ENCODE data around the gene EPSTI1.

DNA sequence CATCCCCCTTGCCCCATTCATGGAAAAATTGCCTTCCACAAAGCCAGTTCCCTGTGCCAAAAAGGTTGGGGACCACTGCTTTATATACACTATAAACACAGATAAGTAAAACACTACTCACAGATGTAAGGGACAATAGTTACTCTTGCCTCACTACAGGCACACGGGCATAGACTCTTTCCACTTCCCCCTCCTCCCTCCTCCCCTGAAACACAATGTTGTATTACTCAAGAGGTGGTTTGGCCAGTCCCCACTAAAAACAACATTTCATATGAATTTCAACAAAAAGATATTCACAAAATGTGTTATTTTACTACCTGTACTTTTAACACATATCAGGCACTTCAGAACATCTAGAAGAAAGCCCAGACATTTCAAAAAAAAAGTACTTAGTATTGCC lies 45.1 kb downstream of the EPSTI1 start:
- no peak for TF ChIP-seq EZH2 (IDR thresholded peaks at IDR 0.05; ENCODE audit: insufficient read depth, poor library complexity, severe bottlenecking)
- no peak for TF ChIP-seq EZH2phosphoT487 (IDR thresholded peaks at IDR 0.05; ENCODE audit: insufficient read depth, low read depth)

All from GM23248 (cell line).